ENCODE data around the gene STK10.

DNA sequence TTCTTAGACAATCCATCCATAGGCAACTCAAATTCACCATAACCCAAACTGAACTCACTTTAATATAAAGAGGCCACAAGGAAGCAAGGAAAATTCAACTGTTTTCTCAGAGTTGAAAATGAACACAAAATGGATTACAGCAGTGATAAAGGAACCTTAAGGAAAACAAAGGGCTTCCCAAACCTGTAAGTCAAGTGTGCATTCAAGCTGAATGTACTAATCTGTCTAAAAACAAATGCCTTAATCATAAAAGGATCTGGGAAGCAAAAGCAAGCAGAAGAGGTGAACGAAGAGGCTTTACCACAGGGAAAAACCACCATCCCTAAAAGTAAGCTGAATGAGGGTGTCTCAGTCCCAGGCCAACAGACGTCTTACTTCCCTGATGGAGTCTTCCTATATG, 195.2 kb downstream of the STK10 start:
- TF ChIP-seq, protein P1, sequence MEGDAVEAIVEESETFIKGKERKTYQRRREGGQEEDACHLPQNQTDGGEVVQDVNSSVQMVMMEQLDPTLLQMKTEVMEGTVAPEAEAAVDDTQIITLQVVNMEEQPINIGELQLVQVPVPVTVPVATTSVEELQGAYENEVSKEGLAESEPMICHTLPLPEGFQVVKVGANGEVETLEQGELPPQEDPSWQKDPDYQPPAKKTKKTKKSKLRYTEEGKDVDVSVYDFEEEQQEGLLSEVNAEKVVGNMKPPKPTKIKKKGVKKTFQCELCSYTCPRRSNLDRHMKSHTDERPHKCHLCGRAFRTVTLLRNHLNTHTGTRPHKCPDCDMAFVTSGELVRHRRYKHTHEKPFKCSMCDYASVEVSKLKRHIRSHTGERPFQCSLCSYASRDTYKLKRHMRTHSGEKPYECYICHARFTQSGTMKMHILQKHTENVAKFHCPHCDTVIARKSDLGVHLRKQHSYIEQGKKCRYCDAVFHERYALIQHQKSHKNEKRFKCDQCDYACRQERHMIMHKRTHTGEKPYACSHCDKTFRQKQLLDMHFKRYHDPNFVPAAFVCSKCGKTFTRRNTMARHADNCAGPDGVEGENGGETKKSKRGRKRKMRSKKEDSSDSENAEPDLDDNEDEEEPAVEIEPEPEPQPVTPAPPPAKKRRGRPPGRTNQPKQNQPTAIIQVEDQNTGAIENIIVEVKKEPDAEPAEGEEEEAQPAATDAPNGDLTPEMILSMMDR (IDR thresholded peaks at IDR 0.05) = no peak
- TF ChIP-seq POLR2A (IDR thresholded peaks at IDR 0.05) = no peak
